Measurements from ENCODE around the gene ALKBH5.

Gene ALKBH5

DNA sequence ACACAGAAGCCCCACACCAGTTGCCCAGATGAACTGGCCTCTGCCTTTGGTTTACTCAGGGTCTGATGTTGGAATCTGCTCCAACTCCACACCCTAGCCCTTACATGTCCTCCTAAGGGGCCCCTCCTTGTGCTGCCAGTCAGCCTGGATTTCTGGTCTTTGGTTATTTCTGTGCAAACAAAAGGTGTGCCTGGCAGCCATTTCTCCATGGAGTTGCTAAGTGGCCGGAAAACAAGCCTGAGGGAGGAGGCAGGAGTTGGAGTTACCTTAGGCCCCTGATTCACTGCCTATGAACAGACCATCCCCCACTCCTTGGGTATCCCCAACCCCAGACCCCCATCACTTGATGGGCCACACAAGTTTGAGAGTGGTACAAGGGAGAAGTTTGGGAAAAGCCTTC lies 4.4 kb upstream of the ALKBH5 start:
- no peak overlapping the region for H3K4me3 ChIP-seq (ENCODE audit: low read length)
- no peaks in the 10 kb centered on the region for H3K9me3 ChIP-seq (ENCODE audit: control insufficient read depth, low read depth, low read length)
- H3K36me3 ChIP-seq (ENCODE audit: control insufficient read depth, low read depth, low read length), result no peaks in the 10 kb centered on the region
- H3K27ac ChIP-seq (ENCODE audit: low read length), result no peak overlapping the region
- H3K4me1 ChIP-seq (ENCODE audit: control insufficient read depth, low read depth, low read length), result peaks cover 4% of the 10 kb centered on the region
- H3K27me3 ChIP-seq (ENCODE audit: control insufficient read depth, insufficient read depth, low read length), result no peaks in the 10 kb centered on the region
- H3K9ac ChIP-seq (ENCODE audit: low read length), result no peak overlapping the region

DNA sequence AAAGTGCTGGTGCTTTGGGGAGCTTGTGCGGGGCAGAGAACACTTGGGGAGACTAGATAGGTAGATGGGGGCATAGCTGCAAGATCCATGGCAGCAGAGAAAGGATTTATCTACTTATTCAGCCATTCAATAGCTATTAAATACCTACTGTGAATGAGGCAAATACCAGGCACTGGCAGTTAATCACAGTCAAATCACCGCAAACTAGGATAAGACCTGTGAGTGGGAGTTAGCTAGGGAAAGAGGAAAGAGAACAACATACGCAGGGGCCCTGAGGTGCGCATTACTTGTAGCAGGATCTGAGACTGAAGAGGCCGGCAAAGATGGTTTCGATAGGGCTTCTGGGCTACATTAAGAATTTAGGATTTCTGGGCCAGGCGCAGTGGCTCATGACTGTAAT lies 3.8 kb upstream of the ALKBH5 start:
- H3K27me3 ChIP-seq (ENCODE audit: control insufficient read depth, insufficient read depth, low read length), result no peaks in the 10 kb centered on the region
- no peak overlapping the region for H3K27ac ChIP-seq (ENCODE audit: low read length)
- H3K9ac ChIP-seq (ENCODE audit: low read length), result no peak overlapping the region
- H3K36me3 ChIP-seq (ENCODE audit: control insufficient read depth, low read depth, low read length), result no peaks in the 10 kb centered on the region
- peaks cover 4% of the 10 kb centered on the region for H3K4me1 ChIP-seq (ENCODE audit: control insufficient read depth, low read depth, low read length)
- H3K9me3 ChIP-seq (ENCODE audit: control insufficient read depth, low read depth, low read length), result no peaks in the 10 kb centered on the region
- H3K4me3 ChIP-seq (ENCODE audit: low read length), result no peak overlapping the region

- Histone ChIP-seq H3K4me3 (ENCODE audit: low read length) (no peak overlapping the region), H3K4me1 (ENCODE audit: control insufficient read depth, low read depth, low read length) (peaks cover 15% of the 10 kb centered on the region), H3K27me3 (ENCODE audit: control insufficient read depth, insufficient read depth, low read length) (no peaks in the 10 kb centered on the region), H3K9ac (ENCODE audit: low read length) (no peak overlapping the region), H3K9me3 (ENCODE audit: control insufficient read depth, low read depth, low read length) (no peaks in the 10 kb centered on the region), H3K36me3 (ENCODE audit: control insufficient read depth, low read depth, low read length) (peaks cover 2% of the 10 kb centered on the region), H3K27ac (ENCODE audit: low read length) (no peak overlapping the region)
These were observed 2.3 kb upstream of the ALKBH5 start for GRCh38 chr17:18181358-18181757.

DNA sequence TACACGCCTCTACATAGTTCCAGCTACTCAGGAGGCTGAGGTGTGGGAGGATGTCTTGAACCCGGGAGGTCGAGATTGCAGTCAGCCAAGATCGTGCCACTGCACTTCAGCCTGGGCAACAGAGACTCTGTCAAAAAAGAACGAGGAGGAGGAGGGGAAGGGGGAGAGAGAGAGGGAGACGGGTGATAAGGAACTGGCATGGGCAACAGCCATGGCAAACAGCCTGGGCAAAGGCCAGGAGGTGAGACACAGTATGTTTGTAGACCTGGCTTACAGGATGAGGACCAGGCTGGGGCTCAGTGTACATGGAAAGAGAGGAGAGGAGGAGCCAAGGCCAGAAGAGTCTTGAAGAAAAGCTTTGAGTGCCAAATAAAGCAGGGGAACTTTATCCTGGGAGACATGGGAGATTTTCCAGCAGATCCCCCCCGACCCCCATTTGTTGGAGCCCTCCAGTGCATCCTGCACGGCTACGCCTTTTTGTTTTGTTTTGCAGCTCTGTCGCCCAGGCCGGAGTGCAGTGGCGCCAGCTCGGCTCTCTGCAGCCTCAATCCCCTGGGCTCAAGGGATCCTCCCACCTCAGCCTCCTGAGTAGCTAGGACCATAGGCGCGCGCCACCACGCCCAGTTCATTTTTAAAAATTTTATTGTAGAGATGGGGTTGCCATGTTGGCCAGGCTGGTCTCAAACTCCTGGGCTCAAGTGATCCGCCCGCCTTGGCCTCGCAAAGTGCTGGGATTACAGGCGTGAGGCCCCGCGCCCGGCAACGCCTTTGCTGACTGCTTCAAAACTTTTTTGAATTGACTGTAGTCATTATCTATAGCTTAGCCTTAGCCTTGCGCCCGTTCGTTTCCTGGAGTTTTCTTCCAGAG lies 1.3 kb upstream of the ALKBH5 start:
- Histone ChIP-seq H3K27me3 (ENCODE audit: control insufficient read depth, insufficient read depth, low read length) (no peaks in the 10 kb centered on the region), H3K9ac (ENCODE audit: low read length) (peak overlapping the region; percentile 78), H3K36me3 (ENCODE audit: control insufficient read depth, low read depth, low read length) (peaks cover 9% of the 10 kb centered on the region), H3K4me3 (ENCODE audit: low read length) (peak overlapping the region; percentile 81), H3K4me1 (ENCODE audit: control insufficient read depth, low read depth, low read length) (peaks cover 20% of the 10 kb centered on the region), H3K9me3 (ENCODE audit: control insufficient read depth, low read depth, low read length) (no peaks in the 10 kb centered on the region), H3K27ac (ENCODE audit: low read length) (peak overlapping the region; percentile 83)

DNA sequence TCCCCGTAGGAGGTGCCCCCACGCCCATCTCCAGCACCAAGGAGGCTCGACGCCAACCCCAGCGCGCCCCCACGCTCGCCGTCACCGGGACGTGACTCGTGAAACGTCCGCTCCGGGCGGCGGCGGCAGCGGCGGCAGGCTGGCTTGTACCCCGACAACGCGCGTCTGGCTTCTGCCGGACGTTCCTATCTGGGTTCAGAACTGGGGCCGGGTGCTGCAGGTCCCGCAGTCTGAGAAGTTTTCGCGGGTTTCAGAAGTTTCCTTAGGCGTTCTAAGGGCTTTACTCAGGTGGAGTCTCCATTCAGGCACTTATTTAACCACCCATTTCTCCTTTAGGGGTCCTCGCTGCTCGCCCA lies 672 bp upstream of the ALKBH5 start:
- Histone ChIP-seq H3K27ac (ENCODE audit: low read length) (peak overlapping the region; percentile 83), H3K9me3 (ENCODE audit: control insufficient read depth, low read depth, low read length) (no peaks in the 10 kb centered on the region), H3K27me3 (ENCODE audit: control insufficient read depth, insufficient read depth, low read length) (no peaks in the 10 kb centered on the region), H3K4me1 (ENCODE audit: control insufficient read depth, low read depth, low read length) (peaks cover 20% of the 10 kb centered on the region), H3K9ac (ENCODE audit: low read length) (peak overlapping the region; percentile 78), H3K4me3 (ENCODE audit: low read length) (peak overlapping the region; percentile 81), H3K36me3 (ENCODE audit: control insufficient read depth, low read depth, low read length) (peaks cover 13% of the 10 kb centered on the region)

DNA sequence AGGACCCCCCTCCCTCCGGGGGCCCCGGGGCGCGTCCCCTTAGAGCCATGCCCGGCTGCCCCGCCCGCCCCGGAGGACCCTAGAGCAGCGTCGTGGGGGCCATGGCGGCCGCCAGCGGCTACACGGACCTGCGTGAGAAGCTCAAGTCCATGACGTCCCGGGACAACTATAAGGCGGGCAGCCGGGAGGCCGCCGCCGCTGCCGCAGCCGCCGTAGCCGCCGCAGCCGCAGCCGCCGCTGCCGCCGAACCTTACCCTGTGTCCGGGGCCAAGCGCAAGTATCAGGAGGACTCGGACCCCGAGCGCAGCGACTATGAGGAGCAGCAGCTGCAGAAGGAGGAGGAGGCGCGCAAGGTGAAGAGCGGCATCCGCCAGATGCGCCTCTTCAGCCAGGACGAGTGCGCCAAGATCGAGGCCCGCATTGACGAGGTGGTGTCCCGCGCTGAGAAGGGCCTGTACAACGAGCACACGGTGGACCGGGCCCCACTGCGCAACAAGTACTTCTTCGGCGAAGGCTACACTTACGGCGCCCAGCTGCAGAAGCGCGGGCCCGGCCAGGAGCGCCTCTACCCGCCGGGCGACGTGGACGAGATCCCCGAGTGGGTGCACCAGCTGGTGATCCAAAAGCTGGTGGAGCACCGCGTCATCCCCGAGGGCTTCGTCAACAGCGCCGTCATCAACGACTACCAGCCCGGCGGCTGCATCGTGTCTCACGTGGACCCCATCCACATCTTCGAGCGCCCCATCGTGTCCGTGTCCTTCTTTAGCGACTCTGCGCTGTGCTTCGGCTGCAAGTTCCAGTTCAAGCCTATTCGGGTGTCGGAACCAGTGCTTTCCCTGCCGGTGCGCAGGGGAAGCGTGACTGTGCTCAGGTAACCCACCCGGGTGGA lies 759 bp downstream of the ALKBH5 start:
- peaks cover 20% of the 10 kb centered on the region for H3K4me1 ChIP-seq (ENCODE audit: control insufficient read depth, low read depth, low read length)
- H3K4me3 ChIP-seq (ENCODE audit: low read length), result peak overlapping the region; percentile 81
- H3K27me3 ChIP-seq (ENCODE audit: control insufficient read depth, insufficient read depth, low read length), result no peaks in the 10 kb centered on the region
- peak overlapping the region; percentile 78 for H3K9ac ChIP-seq (ENCODE audit: low read length)
- H3K9me3 ChIP-seq (ENCODE audit: control insufficient read depth, low read depth, low read length), result no peaks in the 10 kb centered on the region
- H3K27ac ChIP-seq (ENCODE audit: low read length), result no peak overlapping the region
- H3K36me3 ChIP-seq (ENCODE audit: control insufficient read depth, low read depth, low read length), result peaks cover 18% of the 10 kb centered on the region

DNA sequence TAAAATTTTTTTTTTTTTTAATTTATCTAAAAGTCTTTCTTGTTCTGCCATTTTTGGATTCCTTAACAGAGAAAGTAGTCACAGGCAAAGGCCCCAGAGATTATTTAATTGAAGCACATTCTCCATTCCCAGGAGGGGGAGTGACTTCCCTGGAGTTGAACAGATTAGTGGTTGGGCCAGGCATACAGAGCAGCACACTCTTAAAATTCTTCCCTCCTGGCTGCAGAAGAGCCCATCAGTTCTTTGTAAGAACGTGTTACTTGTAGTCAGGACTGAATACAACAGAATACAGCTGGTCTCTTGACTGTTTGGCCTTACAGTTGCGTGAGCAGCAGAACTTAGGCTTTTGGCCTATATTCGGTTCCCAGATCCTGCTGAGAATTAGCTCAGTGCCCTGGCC lies 1.8 kb downstream of the ALKBH5 start:
- Histone ChIP-seq H3K4me3 (ENCODE audit: low read length) (peak overlapping the region; percentile 81), H3K4me1 (ENCODE audit: control insufficient read depth, low read depth, low read length) (peaks cover 20% of the 10 kb centered on the region), H3K9me3 (ENCODE audit: control insufficient read depth, low read depth, low read length) (no peaks in the 10 kb centered on the region), H3K36me3 (ENCODE audit: control insufficient read depth, low read depth, low read length) (peaks cover 18% of the 10 kb centered on the region), H3K9ac (ENCODE audit: low read length) (peak overlapping the region; percentile 78), H3K27me3 (ENCODE audit: control insufficient read depth, insufficient read depth, low read length) (no peaks in the 10 kb centered on the region), H3K27ac (ENCODE audit: low read length) (no peak overlapping the region)

DNA sequence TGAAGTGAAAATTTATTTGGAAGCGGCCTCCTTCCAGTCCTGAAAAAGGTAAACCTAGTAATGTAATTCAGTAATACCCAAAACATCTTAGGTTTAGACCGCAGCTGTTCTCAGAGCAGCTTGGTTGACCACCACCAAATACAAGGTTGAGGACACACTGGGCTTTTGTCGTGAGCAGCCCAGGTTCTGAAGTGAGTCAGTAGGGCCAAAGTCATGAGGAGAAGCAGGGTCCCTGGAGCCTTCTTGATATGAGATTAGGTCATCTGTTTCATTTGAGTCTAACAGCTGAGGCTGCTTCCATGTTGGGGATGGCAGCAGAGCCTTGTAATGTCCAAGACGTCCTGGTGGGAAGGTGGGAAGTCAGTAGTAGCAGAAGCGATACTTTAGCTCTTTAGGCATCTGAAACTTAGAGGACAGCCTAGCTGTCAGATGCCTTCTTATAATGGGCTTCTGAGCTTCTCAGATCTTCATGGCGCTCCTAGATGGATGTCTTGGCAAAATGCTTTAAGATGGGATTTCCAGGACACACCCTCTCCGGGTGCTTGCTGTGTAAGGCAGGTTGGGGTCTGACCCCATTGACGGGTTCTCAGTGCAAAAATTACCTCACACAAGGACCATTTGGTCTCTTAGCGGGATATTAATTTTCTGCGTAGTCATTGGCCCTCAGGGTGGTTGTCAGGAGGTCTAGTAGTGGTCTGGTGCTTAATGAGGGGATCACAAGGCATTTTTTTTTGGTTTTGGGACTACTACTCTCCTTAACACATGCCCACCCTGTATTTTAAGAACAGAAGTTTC lies 2.4 kb downstream of the ALKBH5 start:
- H3K27ac ChIP-seq (ENCODE audit: low read length), result no peak overlapping the region
- H3K4me1 ChIP-seq (ENCODE audit: control insufficient read depth, low read depth, low read length), result peaks cover 20% of the 10 kb centered on the region
- H3K9ac ChIP-seq (ENCODE audit: low read length), result peak overlapping the region; percentile 78
- H3K4me3 ChIP-seq (ENCODE audit: low read length), result peak overlapping the region; percentile 81
- peaks cover 18% of the 10 kb centered on the region for H3K36me3 ChIP-seq (ENCODE audit: control insufficient read depth, low read depth, low read length)
- H3K9me3 ChIP-seq (ENCODE audit: control insufficient read depth, low read depth, low read length), result no peaks in the 10 kb centered on the region
- H3K27me3 ChIP-seq (ENCODE audit: control insufficient read depth, insufficient read depth, low read length), result no peaks in the 10 kb centered on the region

DNA sequence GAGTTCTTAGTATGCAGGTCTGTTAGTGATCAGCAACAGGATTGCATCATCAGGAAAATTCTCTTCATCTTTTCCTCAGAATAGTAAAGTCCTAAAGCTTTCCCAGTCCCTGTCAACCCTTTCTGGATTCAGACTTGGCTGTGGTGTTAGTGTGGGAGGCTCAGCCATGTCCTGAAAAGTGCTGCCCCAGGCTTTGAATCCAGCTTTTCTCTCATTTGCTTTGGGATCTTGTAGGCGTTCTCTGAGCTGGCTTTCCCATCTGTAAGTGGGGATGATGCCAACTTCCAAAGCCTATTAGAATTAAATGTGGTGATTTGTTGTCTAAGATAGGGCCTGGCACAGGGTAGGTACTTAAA lies 3.0 kb downstream of the ALKBH5 start:
- peaks cover 18% of the 10 kb centered on the region for H3K36me3 ChIP-seq (ENCODE audit: control insufficient read depth, low read depth, low read length)
- H3K4me3 ChIP-seq (ENCODE audit: low read length), result peak overlapping the region; percentile 81
- H3K4me1 ChIP-seq (ENCODE audit: control insufficient read depth, low read depth, low read length), result peaks cover 20% of the 10 kb centered on the region
- no peak overlapping the region for H3K27ac ChIP-seq (ENCODE audit: low read length)
- H3K9me3 ChIP-seq (ENCODE audit: control insufficient read depth, low read depth, low read length), result no peaks in the 10 kb centered on the region
- no peaks in the 10 kb centered on the region for H3K27me3 ChIP-seq (ENCODE audit: control insufficient read depth, insufficient read depth, low read length)
- H3K9ac ChIP-seq (ENCODE audit: low read length), result peak overlapping the region; percentile 7

DNA sequence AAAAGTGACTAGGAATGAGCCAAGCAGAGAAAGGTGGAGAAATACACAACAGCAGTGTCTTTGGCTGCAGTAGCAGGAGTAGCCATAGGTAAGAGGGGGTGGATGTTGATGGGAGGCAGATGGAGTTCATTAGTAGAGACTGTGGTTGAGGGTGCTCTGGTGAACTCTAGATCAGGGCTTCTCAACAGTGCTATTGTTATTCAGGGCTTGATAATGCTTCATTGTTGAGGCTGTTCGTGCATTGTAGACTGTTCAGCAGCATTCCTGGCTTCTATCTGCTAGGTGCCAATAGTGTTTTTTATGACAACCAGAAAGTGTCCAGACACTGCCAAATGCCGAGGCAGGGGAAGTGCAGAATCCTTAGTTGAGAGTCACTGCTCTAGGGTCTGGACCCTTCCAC lies 3.6 kb downstream of the ALKBH5 start:
- Histone ChIP-seq H3K4me1 (ENCODE audit: control insufficient read depth, low read depth, low read length) (peaks cover 17% of the 10 kb centered on the region), H3K4me3 (ENCODE audit: low read length) (peak overlapping the region; percentile 10), H3K27me3 (ENCODE audit: control insufficient read depth, insufficient read depth, low read length) (no peaks in the 10 kb centered on the region), H3K9me3 (ENCODE audit: control insufficient read depth, low read depth, low read length) (no peaks in the 10 kb centered on the region), H3K9ac (ENCODE audit: low read length) (no peak overlapping the region), H3K36me3 (ENCODE audit: control insufficient read depth, low read depth, low read length) (peaks cover 22% of the 10 kb centered on the region), H3K27ac (ENCODE audit: low read length) (no peak overlapping the region)
